HG02852 (cell line): ENCODE data around the gene PPP1R7.
"Not testable (repeated sequence)": the region's sequence is repeated elsewhere in the genome, so short reads cannot be mapped to it uniquely, and the experiment has no call there.

ENCODE experiments used
- ATAC-seq: cut with Tn5 transposase; IDR thresholded peaks from one replicate; pipeline ENCODE4 v1.9.1; 2021; ENCODE audit warnings: mild to moderate bottlenecking, moderate library complexity; ENCODE audit not compliant: unreplicated experiment

Gene PPP1R7

GRCh38 chr2:241149925-241150659 lies at the start of gene PPP1R7:
TSS of gene PPP1R7 (plus strand) at chr2:241150467. CDS start at chr2:241150496, 29 bp downstream.
- ATAC-seq: peak; percentile 70

DNA sequence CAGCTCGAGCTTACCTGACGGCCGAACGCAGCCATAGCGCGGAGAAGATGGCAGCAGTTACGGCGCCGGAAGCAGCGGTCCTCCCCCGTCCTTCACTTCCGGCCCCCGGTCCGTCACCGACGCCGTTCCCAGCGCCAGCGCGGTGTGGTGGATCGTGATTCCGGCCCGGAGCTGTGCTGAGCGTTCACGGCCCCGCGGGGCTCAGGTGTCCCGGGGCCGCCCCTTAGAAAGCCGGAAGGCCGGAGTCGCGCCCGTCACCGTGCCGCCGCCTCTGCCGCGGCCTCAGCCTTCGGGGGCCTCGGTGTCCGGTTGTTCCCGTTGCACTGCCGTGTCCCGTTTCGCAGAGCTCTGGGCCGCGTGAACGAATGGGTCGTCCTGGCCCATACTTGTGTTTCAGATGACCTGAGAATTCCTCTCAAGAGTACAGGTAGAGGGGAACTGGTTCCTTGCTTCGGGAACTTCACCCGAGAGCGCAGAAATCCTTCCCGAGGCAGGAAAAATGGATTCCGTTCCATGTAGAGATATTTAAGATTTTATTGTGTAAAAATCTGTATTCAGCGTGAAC lies 47.9 kb upstream of the PPP1R7 start, which contains the start of gene MTERF4:
MTERF4 (minus strand) TSS at position 49 of the 565 bp plus-strand sequence; CDS start at position 35, 14 bp downstream.
- peak; percentile 82 for ATAC-seq

DNA sequence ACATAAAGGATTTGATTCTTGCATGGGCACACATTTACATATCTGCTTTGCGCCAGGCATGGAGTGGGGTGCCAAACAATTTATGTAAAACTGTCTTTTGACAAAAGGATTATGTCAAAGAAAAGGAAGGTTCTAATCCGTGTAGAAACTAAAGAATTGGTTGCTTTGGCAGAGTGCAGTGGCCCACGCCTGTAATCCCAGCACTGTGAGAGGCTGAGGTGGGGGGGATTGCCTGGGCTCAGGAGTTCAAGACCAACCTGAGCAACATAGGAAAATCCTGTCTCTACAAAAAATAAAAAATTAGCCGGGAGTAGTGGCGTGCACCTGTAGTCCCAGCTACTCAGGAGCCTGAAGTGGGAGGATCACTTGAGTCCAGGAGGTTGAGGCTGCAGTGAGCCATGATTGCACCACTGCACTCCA lies 47.1 kb upstream of the PPP1R7 start:
- no peak for ATAC-seq

- ATAC-seq: not testable (repeated sequence)
Measured at GRCh38 chr2:241104611-241105010, 45.7 kb upstream of the PPP1R7 start.

GRCh38 chr2:241105641-241106040 lies 44.6 kb upstream of the PPP1R7 start:
- no peak for ATAC-seq

DNA sequence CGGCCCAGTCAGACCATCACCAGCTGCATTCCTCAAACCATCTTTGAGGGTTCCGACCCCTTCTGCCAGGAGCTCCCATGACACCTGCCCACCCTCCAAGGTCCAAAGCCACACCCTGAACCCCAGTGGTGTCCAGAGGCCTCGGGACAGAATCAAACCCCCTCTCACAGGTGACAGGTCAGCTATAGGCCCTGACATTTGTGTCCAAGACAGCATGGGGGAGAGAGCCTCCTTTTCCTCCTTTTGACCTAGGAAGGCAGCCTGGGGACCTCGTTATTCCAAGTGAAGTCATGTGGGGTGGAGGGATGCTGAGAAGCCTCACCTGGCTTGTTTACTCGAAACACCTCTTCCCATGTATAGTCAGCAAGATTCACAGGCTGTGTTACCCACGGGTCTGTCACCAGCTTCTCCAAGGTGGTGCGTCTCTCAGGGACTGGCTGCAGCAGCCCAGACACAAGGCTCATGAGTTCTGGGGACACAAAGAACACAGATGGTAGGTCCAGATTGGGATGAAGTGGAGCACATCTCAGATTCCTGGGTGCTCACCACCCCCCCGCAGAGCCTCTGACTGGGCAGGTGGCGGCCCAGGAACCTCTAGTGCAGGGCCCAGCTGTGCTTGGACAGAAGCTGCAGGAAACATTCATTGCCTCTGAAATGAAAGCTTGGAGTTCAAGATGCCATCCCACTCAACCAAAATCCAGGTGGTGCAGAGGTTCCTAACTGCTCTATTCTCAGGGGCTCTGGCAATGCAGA lies 43.1 kb upstream of the PPP1R7 start:
- no peak for ATAC-seq

GRCh38 chr2:241108271-241109209 lies 41.7 kb upstream of the PPP1R7 start:
- no peak for ATAC-seq

DNA sequence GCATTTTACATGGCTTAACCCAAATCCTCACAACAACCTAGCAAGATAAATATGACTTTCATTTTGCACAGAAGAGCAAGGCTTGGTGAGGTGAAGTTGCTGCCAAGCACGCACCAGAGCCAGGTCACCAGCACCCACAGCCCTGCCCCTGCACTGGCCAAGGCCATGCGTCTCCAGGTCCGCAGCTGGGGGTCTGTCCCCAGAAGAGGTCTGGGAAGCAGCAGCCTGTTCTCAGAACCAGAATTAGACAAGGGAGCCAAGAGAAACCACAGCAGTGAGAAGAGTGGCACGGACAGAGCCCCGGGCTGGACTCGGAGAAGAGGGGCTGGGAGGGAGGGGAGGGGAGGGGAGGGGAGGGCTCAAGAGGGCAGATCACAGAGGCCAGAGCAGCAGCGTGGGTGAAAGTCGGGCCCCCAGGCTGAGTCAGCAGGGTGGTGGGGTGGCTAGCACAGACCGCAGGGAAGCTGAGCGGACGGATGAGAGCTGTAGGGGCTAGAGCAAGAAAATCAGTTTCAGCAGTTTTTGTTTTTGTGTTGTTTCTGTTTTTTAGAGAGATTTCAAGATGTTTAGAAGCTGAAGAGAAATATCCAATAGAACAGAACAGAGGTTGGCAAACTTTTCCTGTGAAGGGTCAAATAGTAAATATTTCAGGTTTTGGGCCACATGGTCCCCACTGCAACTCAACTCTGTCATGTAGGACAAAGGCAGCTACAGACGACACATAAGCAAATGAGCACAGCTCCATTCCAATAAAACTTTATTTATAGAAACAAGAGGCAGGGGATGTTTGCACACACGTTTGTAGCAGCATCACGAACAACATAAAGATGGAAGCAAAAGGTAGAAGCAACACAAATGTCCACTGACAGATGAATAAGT lies 40.8 kb upstream of the PPP1R7 start:
- ATAC-seq: no peak

DNA sequence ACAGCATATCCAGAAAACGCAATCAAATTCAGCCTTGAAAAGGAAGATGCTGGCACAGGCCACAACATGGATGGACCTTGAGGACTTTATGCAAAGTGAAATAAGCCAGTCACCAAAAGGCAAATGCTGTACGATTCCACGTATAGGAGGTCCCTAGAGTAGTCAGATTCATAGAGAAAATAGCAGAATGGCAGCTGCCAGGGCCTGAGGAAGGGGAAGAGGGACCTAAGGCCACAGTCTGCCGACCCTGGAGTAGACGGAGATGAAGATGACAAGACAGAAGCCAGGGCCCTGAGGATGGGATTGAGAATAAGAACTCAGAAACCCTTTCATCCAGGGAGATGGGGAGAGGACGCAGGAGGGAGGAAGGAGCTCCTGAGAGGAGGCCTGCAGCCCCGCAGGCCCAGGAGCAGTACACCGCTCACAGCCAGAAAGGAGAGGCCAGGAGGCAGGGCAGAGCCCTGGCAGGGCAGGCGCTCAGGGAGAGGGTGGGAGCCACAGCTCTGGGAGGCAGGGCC lies 40.1 kb upstream of the PPP1R7 start:
- ATAC-seq: no peak

DNA sequence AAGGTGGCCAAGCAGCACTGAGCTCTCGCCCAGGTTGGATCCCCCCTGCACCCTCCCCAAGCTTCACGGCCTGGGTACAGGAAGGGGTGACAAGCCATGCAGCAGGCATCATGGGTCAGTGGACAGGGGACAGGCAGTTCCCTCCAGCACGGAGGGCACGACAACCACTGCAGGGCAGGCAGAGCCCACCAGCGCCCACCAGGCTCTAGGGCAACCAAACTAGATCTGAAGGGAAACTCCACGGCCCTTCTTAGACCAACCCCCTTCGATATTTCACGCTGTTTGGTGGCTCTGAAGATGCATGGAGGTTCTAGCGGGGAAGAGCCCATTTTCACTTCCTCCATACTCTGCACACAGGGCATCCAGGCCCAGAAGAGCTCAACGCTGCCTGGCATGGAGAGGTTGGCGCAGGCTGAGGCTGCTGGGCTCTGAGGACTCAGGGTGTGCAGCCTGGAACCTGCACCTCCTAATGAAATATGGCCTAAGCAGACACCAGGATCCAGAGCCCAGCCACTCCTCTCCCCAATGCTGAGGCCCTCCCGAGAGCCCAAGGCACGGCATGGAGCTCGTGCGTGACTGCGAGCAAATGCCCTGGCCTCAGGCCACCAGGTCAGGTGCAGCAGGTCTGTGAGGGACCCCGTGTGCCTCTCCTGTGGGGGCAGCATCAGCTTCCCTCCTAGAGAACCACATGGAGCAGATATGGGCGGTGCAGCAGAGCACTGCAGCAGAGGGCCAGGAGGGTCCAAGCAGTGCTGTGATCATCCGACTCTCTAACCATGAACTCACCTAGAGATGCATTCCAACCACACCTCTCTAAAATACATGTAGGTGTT lies 39.4 kb upstream of the PPP1R7 start:
- ATAC-seq: peak; percentile 45

GRCh38 chr2:241111440-241111805 lies 38.8 kb upstream of the PPP1R7 start:
- ATAC-seq: peak; percentile 48

DNA sequence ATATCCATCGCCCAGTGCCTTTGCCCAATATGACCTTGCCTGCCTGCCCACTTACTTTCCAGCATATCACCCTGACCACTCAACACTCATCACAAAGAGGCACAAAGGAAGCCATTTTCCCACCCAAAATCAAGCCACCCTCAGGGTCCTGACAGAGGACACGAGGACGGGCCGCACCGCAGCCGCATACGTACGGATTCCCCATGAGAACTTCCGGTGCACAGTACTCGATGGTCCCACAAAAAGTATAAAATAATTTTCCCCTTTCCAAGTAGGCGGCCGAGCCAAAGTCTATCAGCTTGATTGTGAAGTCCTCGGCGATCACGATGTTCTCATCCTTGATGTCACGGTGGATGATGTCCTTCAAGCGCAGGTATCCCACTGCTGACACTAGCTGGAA lies 38.2 kb upstream of the PPP1R7 start:
- ATAC-seq: no peak

GRCh38 chr2:241112592-241112991 lies 37.7 kb upstream of the PPP1R7 start:
- no peak for ATAC-seq

DNA sequence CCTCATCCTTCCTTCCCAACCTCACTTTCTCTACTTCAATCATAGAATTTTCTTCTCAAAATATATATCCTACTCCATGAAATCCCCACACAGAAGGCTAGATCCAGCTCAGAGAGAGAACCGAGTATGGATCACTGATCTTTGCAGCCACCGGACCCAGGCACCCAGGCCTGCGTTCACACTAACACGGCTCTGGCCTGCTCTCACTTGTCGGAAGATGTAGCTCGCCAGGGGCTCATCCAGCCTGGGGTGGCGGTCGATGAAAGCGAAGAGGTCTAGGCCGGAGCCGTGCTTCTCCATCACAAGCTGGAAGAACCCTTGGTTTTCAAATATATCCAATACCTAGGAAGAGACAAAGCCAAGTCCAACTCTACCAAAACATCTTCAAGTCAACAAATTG lies 35.4 kb upstream of the PPP1R7 start:
- ATAC-seq: no peak

DNA sequence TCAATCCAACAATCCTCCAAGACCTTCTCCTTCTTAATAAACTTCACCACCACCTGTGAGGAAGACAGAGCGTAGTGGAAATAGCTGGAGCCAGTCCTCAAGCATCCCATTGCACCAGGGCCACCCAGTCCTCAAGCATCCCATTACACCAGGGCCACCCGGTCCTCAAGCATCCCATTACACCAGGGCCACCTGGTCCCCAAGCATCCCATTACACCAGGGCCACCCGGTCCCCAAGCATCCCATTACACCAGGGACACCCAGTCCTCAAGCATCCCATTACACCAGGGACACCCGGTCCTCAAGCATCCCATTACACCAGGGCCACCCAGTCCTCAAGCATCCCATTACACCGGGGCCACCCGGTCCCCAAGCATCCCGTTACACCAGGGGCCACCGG lies 34.9 kb upstream of the PPP1R7 start:
- ATAC-seq: no peak

- no peak for ATAC-seq
Measured at GRCh38 chr2:241116606-241117560, 33.4 kb upstream of the PPP1R7 start.

DNA sequence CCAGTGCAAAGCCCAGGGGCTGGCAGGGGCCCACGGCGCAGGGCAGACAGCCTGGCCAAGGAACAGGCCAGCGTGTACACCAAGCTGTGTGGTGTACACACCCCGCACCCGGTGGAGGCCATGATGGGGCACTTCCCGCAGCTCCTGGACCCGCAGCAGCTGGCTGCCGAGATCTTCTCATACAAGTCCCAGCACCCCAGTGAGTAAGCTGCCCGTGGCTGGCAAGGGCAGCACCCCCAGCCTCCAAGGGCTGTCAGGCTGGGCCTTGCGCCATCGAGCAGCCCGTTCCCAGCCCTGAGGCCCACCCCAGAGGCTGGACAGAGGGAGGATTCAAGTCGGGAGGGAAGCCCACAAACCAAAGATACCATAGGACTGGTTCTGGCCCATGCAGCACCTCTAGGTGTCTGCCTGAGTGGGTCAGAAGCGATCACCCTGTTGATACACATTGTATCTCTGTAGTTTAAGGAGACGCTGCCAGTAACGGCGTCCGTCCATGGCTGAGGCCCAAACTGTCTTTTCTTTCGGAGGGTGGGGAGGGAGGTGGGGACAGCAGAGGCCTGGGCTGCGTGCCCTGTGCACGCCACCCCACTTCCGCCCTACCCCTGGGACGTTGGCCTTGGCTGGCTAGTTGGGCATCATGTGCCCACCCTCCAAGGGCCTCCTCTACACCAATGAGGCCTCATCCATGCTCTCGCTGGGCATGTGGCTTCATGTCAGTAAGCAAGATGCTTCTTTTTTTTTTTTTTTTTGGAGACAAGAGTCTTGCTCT lies 31.3 kb upstream of the PPP1R7 start:
- ATAC-seq: no peak
